Mesenchymal stem cell (in vitro differentiated cells and primary cell): ENCODE data around the gene DCHS1.

Experiments used
- DNase-seq: peaks from one replicate; pipeline ENCODE4 v3.0.0-alpha.2; 2013
- H2AFZ ChIP-seq: one replicate; pipeline ENCODE4 v1.6.1; 2013; ENCODE audit warnings: low read depth, mild to moderate bottlenecking, control low read depth, inconsistent platforms, low read length, moderate library complexity
- H2AK5ac ChIP-seq: 2 replicates; pipeline ENCODE4 v1.6.1; 2013; ENCODE audit warnings: low read length, moderate library complexity, mild to moderate bottlenecking, inconsistent platforms; ENCODE audit not compliant: severe bottlenecking
- H2BK120ac ChIP-seq: one replicate; pipeline ENCODE4 v1.6.1; 2013; ENCODE audit warnings: low read depth, mild to moderate bottlenecking, inconsistent platforms, low read length, moderate library complexity
- H2BK12ac ChIP-seq, 2 experiments: one replicate each; pipeline ENCODE4 v1.6.1; 2013; ENCODE audit warnings: inconsistent platforms in 2 of 2, low read length in 2 of 2, mild to moderate bottlenecking in 2 of 2, moderate library complexity in 2 of 2, control low read depth in 1 of 2
- H2BK15ac ChIP-seq: one replicate; pipeline ENCODE4 v1.6.1; 2013; ENCODE audit warnings: mild to moderate bottlenecking, low read depth, inconsistent platforms; ENCODE audit not compliant: poor library complexity, severe bottlenecking
- H2BK5ac ChIP-seq: 2 replicates; pipeline ENCODE4 v1.6.1; 2013; ENCODE audit warnings: low read depth, mild to moderate bottlenecking, low read length, control low read depth, inconsistent platforms; ENCODE audit not compliant: poor library complexity, severe bottlenecking
- H3K14ac ChIP-seq, 2 experiments: one replicate each; pipeline ENCODE4 v1.6.1; 2013; ENCODE audit warnings: inconsistent platforms in 2 of 2, low read length in 2 of 2, control low read depth in 1 of 2, mild to moderate bottlenecking in 1 of 2, moderate library complexity in 1 of 2
- H3K18ac ChIP-seq, 2 experiments: one replicate each; pipeline ENCODE4 v1.6.1; 2013; ENCODE audit warnings: inconsistent platforms in 2 of 2, low read length in 2 of 2, control low read depth in 1 of 2, low read depth in 1 of 2, mild to moderate bottlenecking in 1 of 2
- H3K23ac ChIP-seq, 2 experiments: one replicate each; pipeline ENCODE4 v1.6.1; 2013; ENCODE audit warnings: inconsistent platforms in 2 of 2, low read length in 2 of 2, mild to moderate bottlenecking in 2 of 2, moderate library complexity in 2 of 2, control low read depth in 1 of 2
- H3K27ac ChIP-seq: 2 replicates; pipeline ENCODE4 v1.5.1; 2013; ENCODE audit warnings: mild to moderate bottlenecking, moderate library complexity, low read length, control low read depth, inconsistent platforms; ENCODE audit not compliant: poor library complexity, severe bottlenecking
- H3K27me3 ChIP-seq, 2 experiments: 2 replicates each; pipeline versions ENCODE4 v1.6.1 to v1.7.0; 2013; ENCODE audit warnings: low read length in 2 of 2, mild to moderate bottlenecking in 2 of 2, moderate library complexity in 2 of 2, control low read depth in 1 of 2, inconsistent platforms in 1 of 2; ENCODE audit not compliant: control insufficient read depth in 1 of 2, insufficient read depth in 1 of 2
- H3K36me3 ChIP-seq, 2 experiments: 2 replicates each; pipeline versions ENCODE4 v1.6.1 to v1.7.0; 2013; ENCODE audit warnings: low read length in 2 of 2, control low read depth in 1 of 2, inconsistent platforms in 1 of 2, low read depth in 1 of 2, mild to moderate bottlenecking in 1 of 2; ENCODE audit not compliant: insufficient read depth in 2 of 2, control insufficient read depth in 1 of 2
- H3K4ac ChIP-seq, 2 experiments: one replicate each; pipeline ENCODE4 v1.6.1; 2013; ENCODE audit warnings: inconsistent platforms in 2 of 2, low read length in 2 of 2, mild to moderate bottlenecking in 2 of 2, moderate library complexity in 2 of 2, control low read depth in 1 of 2, low read depth in 1 of 2
- H3K4me1 ChIP-seq: 2 replicates; pipeline ENCODE4 v1.6.1; 2013; ENCODE audit warnings: low read depth, low read length, control low read depth; ENCODE audit not compliant: control insufficient read depth, insufficient read depth
- H3K4me2 ChIP-seq: 2 replicates; pipeline ENCODE4 v1.6.1; 2013; ENCODE audit warnings: low read length, mild to moderate bottlenecking, inconsistent platforms; ENCODE audit not compliant: poor library complexity, severe bottlenecking
- H3K4me3 ChIP-seq, 2 experiments: 2 replicates each; pipeline versions ENCODE4 v1.5.1 to v1.7.0; 2013; ENCODE audit warnings: low read length in 2 of 2, mild to moderate bottlenecking in 2 of 2, control low read depth in 1 of 2, low read depth in 1 of 2; ENCODE audit not compliant: insufficient read depth in 1 of 2
- H3K79me1 ChIP-seq: replicated peaks from 2 replicates; pipeline ENCODE4 v1.6.1; 2013; ENCODE audit warnings: mild to moderate bottlenecking, control low read depth, low read length, inconsistent platforms; ENCODE audit not compliant: poor library complexity, severe bottlenecking
- H3K9ac ChIP-seq: 2 replicates; pipeline ENCODE4 v1.7.0; 2013; ENCODE audit warnings: mild to moderate bottlenecking, low read length, moderate library complexity
- H3K9me3 ChIP-seq: 2 replicates; pipeline ENCODE4 v1.7.0; 2013; ENCODE audit warnings: mild to moderate bottlenecking, low read length; ENCODE audit not compliant: control insufficient read depth
- H4K8ac ChIP-seq: one replicate; pipeline ENCODE4 v1.6.1; 2013; ENCODE audit warnings: inconsistent platforms, mild to moderate bottlenecking, low read length, moderate library complexity
- H4K91ac ChIP-seq: one replicate; pipeline ENCODE4 v1.6.1; 2013; ENCODE audit warnings: mild to moderate bottlenecking, low read length, inconsistent platforms
- WGBS: methylation state at CpG from one replicate; pipeline ENCODE4 v1.1.7; 2013; ENCODE audit warnings: mixed read lengths; 5-methylcytosine and 5-hydroxymethylcytosine counted together

Gene DCHS1

DNA sequence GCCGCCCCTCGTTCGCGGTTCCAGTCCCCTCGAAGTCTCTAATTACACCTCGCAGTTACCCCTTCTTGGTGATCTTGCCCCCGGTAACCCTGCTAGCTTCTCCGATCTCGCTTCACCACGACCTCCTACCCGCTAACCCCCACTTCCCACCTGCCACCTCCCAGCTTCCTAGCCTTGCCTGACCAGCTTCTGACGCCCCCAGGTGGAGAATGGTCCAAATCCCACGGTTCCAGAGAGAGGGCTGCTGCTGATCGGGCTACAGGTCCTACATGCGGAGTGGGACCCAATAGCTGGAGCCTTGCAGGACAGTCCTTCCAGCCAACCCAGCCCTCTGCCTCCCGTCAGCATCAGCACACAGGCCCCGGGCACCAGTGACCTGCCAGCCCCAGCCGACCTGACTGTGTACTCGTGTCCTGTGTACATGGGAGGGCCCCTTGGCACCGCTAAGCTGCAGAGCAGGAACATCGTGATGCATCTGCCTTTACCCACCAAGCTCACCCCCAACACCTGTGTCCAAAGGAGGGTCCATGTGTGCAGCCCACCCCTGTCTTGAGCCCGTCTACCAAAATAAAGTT, 84.1 kb downstream of the DCHS1 start:
- Histone ChIP-seq H2AFZ (no peak overlapping the region), H3K27me3 (no peaks in the 10 kb centered on the region), H3K14ac (peak overlapping the region in 1 of 2 experiments; percentile 5), H3K4me1 (peaks cover 5% of the 10 kb centered on the region), H2BK120ac (no peak overlapping the region), H2AK5ac (no peak overlapping the region), H2BK12ac (no peak overlapping the region), H3K9me3 (no peaks in the 10 kb centered on the region), H2BK15ac (no peak overlapping the region), H3K18ac (no peak overlapping the region), H3K9ac (no peak overlapping the region), H4K91ac (peak overlapping the region; percentile 62), H3K27ac (no peak overlapping the region), H3K4me3 (no peak overlapping the region), H3K79me1 (peaks cover 4% of the 10 kb centered on the region), H3K4me2 (no peak overlapping the region), H4K8ac (no peak overlapping the region), H3K4ac (no peak overlapping the region), H3K36me3 (peaks cover 8 to 29% of the 10 kb centered on the region in 2 experiments), H3K23ac (no peak overlapping the region), H2BK5ac (no peak overlapping the region)
- WGBS, result 91% methylated on average over 22 of the region's 22 CpGs
- no peak for DNase-seq
